Breast epithelium (tissue), 4 donors: ENCODE data around the gene KCNK17. TPM values are rescaled to one million over a fixed set of nuclear protein-coding genes. Genes with fewer than 3 reads are reported as not detected.

ENCODE experiments used
- DNase-seq, 2 donors: peaks; one replicate each; pipeline ENCODE4 v3.0.0-alpha.2; 2019; ENCODE audit warnings: low spot score in 2 of 2
- H3K27ac ChIP-seq, 2 donors: fragments of 200-600 bp; sonication (generic) in 1 of 2; one replicate each; pipeline ENCODE4 v1.5.1; 2016 to 2019; ENCODE audit warnings: mild to moderate bottlenecking in 1 of 2
- H3K27me3 ChIP-seq, 2 donors: fragments of 200-600 bp; sonication (generic) in 1 of 2; one replicate each; pipeline versions ENCODE4 v1.5.1 to v1.6.0; 2017 to 2019; ENCODE audit warnings: control low read depth in 1 of 2, mild to moderate bottlenecking in 1 of 2
- H3K36me3 ChIP-seq: fragments of 200-600 bp; one replicate; pipeline ENCODE4 v1.5.1; 2019
- H3K4me1 ChIP-seq, 2 donors: fragments of 200-600 bp; sonication (generic); one replicate each; pipeline ENCODE4 v1.5.1; 2016 to 2019; ENCODE audit warnings: control low read depth in 1 of 2
- H3K4me3 ChIP-seq, 3 donors: fragments of 200-600 bp; sonication (generic); 1 replicate in 2 of 3; 2 replicates in 1 of 3; pipeline ENCODE4 v1.5.1; 2016 to 2019; ENCODE audit warnings: mild to moderate bottlenecking in 3 of 3, moderate library complexity in 2 of 3
- H3K9me3 ChIP-seq, 2 donors: fragments of 200-600 bp; sonication (generic) in 1 of 2; one replicate each; pipeline ENCODE4 v1.5.1; 2016 to 2019; ENCODE audit warnings: control low read depth in 1 of 2
- CTCF ChIP-seq, 3 donors: fragments of 450-650 bp; IDR thresholded peaks; one replicate each; pipeline ENCODE4 v1.5.1; 2016 to 2017; ENCODE audit warnings: antibody characterized with exemption in 3 of 3, mild to moderate bottlenecking in 3 of 3, moderate library complexity in 3 of 3
- POLR2A ChIP-seq: fragments of 450-650 bp; IDR thresholded peaks from one replicate; pipeline ENCODE4 v1.6.1; 2016; ENCODE audit warnings: antibody characterized with exemption, mild to moderate bottlenecking, moderate library complexity
- POLR2AphosphoS5 ChIP-seq, 3 donors: sonication (generic); formaldehyde crosslinking; IDR thresholded peaks; one replicate each; pipeline ENCODE4 v1.6.1; 2017; ENCODE audit warnings: antibody characterized with exemption in 3 of 3
- intact Hi-C: fragments of 100-400 bp; cut with DNase I; formaldehyde crosslinking; loops from one replicate; pipeline ENCODE4 v1.15.1; 2023; ENCODE audit warnings: low total_unique reads
- total RNA-seq, 3 donors: library from RNA; depleted of rRNA; stranded (reverse); fragments of >200 nt; gene quantifications; one replicate each; pipeline ENCODE4 v1.1.0, GENCODE V29; 2016

KCNK17 gene
- total RNA-seq, 3 donors from 2014 or later: 0.16 to 3.2 (median 0.33) TPM

GRCh38 chr6:39360378-39360777, 46.2 kb upstream of the KCNK17 start:
- Histone ChIP-seq H3K27me3 (no peaks in the 10 kb centered on the region), H3K27ac (no peak overlapping the region), H3K4me1 (no peaks in the 10 kb centered on the region), H3K9me3 (no peaks in the 10 kb centered on the region), H3K4me3 (no peak overlapping the region), H3K36me3 (no peaks in the 10 kb centered on the region)
- intact Hi-C loops: loop anchor here (10.0 kb wide), 1 partner anchor 534 kb away; no protein-coding TSS in a partner anchor
- no peak for TF ChIP-seq CTCF (IDR thresholded peaks at IDR 0.05)
- TF ChIP-seq POLR2AphosphoS5 (IDR thresholded peaks at IDR 0.05): no peak
- TF ChIP-seq POLR2A: no peak
- DNase-seq: no peak

- TF ChIP-seq POLR2A (no peak), CTCF (IDR thresholded peaks at IDR 0.05) (no peak), POLR2AphosphoS5 (IDR thresholded peaks at IDR 0.05) (no peak)
- Histone ChIP-seq H3K9me3 (no peaks in the 10 kb centered on the region), H3K27me3 (no peaks in the 10 kb centered on the region), H3K4me1 (no peaks in the 10 kb centered on the region), H3K27ac (no peak overlapping the region), H3K36me3 (no peaks in the 10 kb centered on the region), H3K4me3 (no peak overlapping the region)
- DNase-seq: no peak
- intact Hi-C loops: no loop called here
These were observed 43.9 kb upstream of the KCNK17 start for GRCh38 chr6:39357998-39358686.

- no peak for DNase-seq
- intact Hi-C loops: no loop called here
- H3K27ac ChIP-seq: no peak overlapping the region
These were observed 39.6 kb upstream of the KCNK17 start for GRCh38 chr6:39353698-39354315.

GRCh38 chr6:39350723-39351505, 36.7 kb upstream of the KCNK17 start:
- DNase-seq: no peak
- TF ChIP-seq POLR2AphosphoS5 (IDR thresholded peaks at IDR 0.05) (no peak), POLR2A (no peak), CTCF (IDR thresholded peaks at IDR 0.05) (no peak)
- Histone ChIP-seq H3K27me3 (no peaks in the 10 kb centered on the region), H3K9me3 (no peaks in the 10 kb centered on the region), H3K36me3 (no peaks in the 10 kb centered on the region), H3K27ac (no peak overlapping the region), H3K4me3 (no peak overlapping the region), H3K4me1 (no peaks in the 10 kb centered on the region)
- intact Hi-C loops: no loop called here

More at GRCh38 chr6:39353698-39354315, 39.6 kb upstream of the KCNK17 start:
- no peaks in the 10 kb centered on the region for H3K27me3 ChIP-seq
- H3K4me3 ChIP-seq: no peak overlapping the region
- H3K9me3 ChIP-seq: no peaks in the 10 kb centered on the region
- H3K4me1 ChIP-seq: no peaks in the 10 kb centered on the region
- no peak for TF ChIP-seq CTCF (IDR thresholded peaks at IDR 0.05)
- TF ChIP-seq POLR2AphosphoS5 (IDR thresholded peaks at IDR 0.05): no peak
- H3K36me3 ChIP-seq: no peaks in the 10 kb centered on the region

GRCh38 chr6:39348740-39349139, 34.5 kb upstream of the KCNK17 start:
- H3K9me3 ChIP-seq: no peaks in the 10 kb centered on the region
- no peaks in the 10 kb centered on the region for H3K36me3 ChIP-seq
- no peaks in the 10 kb centered on the region for H3K27me3 ChIP-seq
- DNase-seq: no peak
- intact Hi-C loops: loop anchor here (5.0 kb wide), 1 partner anchor 1424 kb away; no protein-coding TSS in a partner anchor
- no peak overlapping the region for H3K4me3 ChIP-seq
- H3K4me1 ChIP-seq: no peaks in the 10 kb centered on the region
- TF ChIP-seq POLR2A (no peak), CTCF (IDR thresholded peaks at IDR 0.05) (no peak), POLR2AphosphoS5 (IDR thresholded peaks at IDR 0.05) (no peak)
- no peak overlapping the region for H3K27ac ChIP-seq
